Measurements from ENCODE around the gene LY6G5B. TPM values are rescaled to one million over a fixed set of nuclear protein-coding genes. Genes with fewer than 3 reads are reported as not detected.

Gene LY6G5B
- total and polyA plus RNA-seq, 2 donors (not counting 1 experiment from before 2014, with no cell fraction given), result 28.4 to 44.2 TPM

GRCh38 chr6:31657406-31658157, 12.2 kb upstream of the LY6G5B start:
- 92% methylated on average over 2 of the region's 6 CpGs for WGBS (ENCODE audit: insufficient coverage)
- Mint-ChIP-seq H3K4me1 (peaks cover 59% of the 10 kb centered on the region), H3K4me3 (peak overlapping the region; percentile 41), H3K27me3 (no peaks in the 10 kb centered on the region), H3K9me3 (ENCODE audit: insufficient read depth) (no peaks in the 10 kb centered on the region), H3K27ac (peak overlapping the region; percentile 65)
- TF ChIP-seq CTCF (IDR thresholded peaks at IDR 0.05), result no peak
- TF ChIP-seq EZH2 (IDR thresholded peaks at IDR 0.05; ENCODE audit: borderline replicate concordance, insufficient read depth, low read depth, low read length, poor library complexity, severe bottlenecking), result no peak
- no peak overlapping the region for H3K9ac ChIP-seq (ENCODE audit: low read length)
- H3K36me3 ChIP-seq (replicated peaks in 1 of 2; ENCODE audit: control extremely low read depth in 1 of 2, control insufficient read depth in 1 of 2, extremely low read depth in 1 of 2, insufficient read depth in 2 of 2, low read length in 1 of 2), result peaks cover 0 to 32% of the 10 kb centered on the region in 2 experiments
- H3K27ac ChIP-seq (ENCODE audit: low read length in 2 of 2), result peak overlapping the region in 1 of 2 donors; percentile 25
- H3K79me2 ChIP-seq (ENCODE audit: control insufficient read depth, insufficient read depth, low read length), result peaks cover 90% of the 10 kb centered on the region
- ATAC-seq (ENCODE audit: low read depth), result no peak
- no peaks in the 10 kb centered on the region for H3K9me3 ChIP-seq (ENCODE audit: control extremely low read depth in 1 of 3, control insufficient read depth in 2 of 3, insufficient read depth in 1 of 3, low read length in 2 of 3)
- ChIA-PET POLR2A (interaction anchor here (0.6 kb wide), 1 partner anchor 178 kb away, joined by 3 read pairs; no protein-coding TSS in a partner anchor), CTCF (interaction anchor here (0.6 to 1.1 kb wide), 3 partner anchors 33 to 172 kb away, joined by 3 to 4 read pairs (median 4); no protein-coding TSS in a partner anchor)
- intact Hi-C loops (cut with micrococcal nuclease), result loop anchor here (10.0 kb wide), 1 partner anchor 1443 kb away; the partner anchor contains the start of gene TRIM26
- H3K4me3 ChIP-seq (ENCODE audit: control extremely low read depth in 1 of 5, extremely low read depth in 1 of 5, insufficient read depth in 1 of 5, low read depth in 2 of 5, low read length in 4 of 5), result no peak overlapping the region
- DNase-seq, result no peak
- H3K4me1 ChIP-seq (ENCODE audit: control insufficient read depth in 2 of 2, insufficient read depth in 2 of 2, low read length in 2 of 2), result peaks cover 32 to 48% of the 10 kb centered on the region in 2 donors
- H3K4me2 ChIP-seq (replicated peaks; ENCODE audit: low read depth, low read length, poor library complexity, severe bottlenecking), result no peak overlapping the region
- H2AFZ ChIP-seq (ENCODE audit: insufficient read depth, low read depth, low read length, poor library complexity, severe bottlenecking), result no peak overlapping the region
- H3K27me3 ChIP-seq (replicated peaks in 1 of 4; ENCODE audit: control extremely low read depth in 1 of 4, control insufficient read depth in 3 of 4, insufficient read depth in 4 of 4, low read length in 3 of 4), result no peaks in the 10 kb centered on the region
- H4K20me1 ChIP-seq (ENCODE audit: control insufficient read depth, insufficient read depth, low read length, poor library complexity, severe bottlenecking), result peaks cover 24% of the 10 kb centered on the region
